WTC11 (cell line): ENCODE measurements around the gene ZCCHC2. TPM values are rescaled to one million over a fixed set of nuclear protein-coding genes. Genes with fewer than 3 reads are reported as not detected.

Experiments used
- ATAC-seq: fragments of 200-7000 bp; cut with Tn5 transposase; 2 replicates; pipeline ENCODE4 v1.10.0; 2021; ENCODE audit warnings: mild to moderate bottlenecking, moderate library complexity
- CTCF ChIA-PET: fragments of 300-600 bp; sonication (Branson Sonifier 250); formaldehyde crosslinking; loops from one replicate; lab custom pipeline; 2021; ENCODE audit warnings: antibody characterized with exemption; lab: Charles Lee
- POLR2A ChIA-PET: fragments of 350-600 bp; sonication (Branson Sonifier 250); formaldehyde crosslinking; loops from one replicate; lab custom pipeline; 2021; ENCODE audit warnings: antibody characterized with exemption; lab: Charles Lee
- DNase-seq: peaks from one replicate; pipeline ENCODE4 v3.0.0; 2021; ENCODE audit warnings: low spot score
- H3K27ac Mint-ChIP-seq: 2 replicates; pipeline ENCODE4 v1.8.0; 2021; ENCODE audit warnings: mixed read lengths
- H3K27me3 Mint-ChIP-seq: 2 replicates; pipeline ENCODE4 v1.8.0; 2021; ENCODE audit warnings: low read depth, mild to moderate bottlenecking, moderate library complexity, mixed read lengths
- H3K36me3 Mint-ChIP-seq: 2 replicates; pipeline ENCODE4 v1.8.0; 2021; ENCODE audit warnings: mixed read lengths
- H3K4me1 Mint-ChIP-seq: 2 replicates; pipeline ENCODE4 v1.8.0; 2022; ENCODE audit warnings: mixed read lengths
- H3K4me3 Mint-ChIP-seq: 2 replicates; pipeline ENCODE4 v1.8.0; 2021; ENCODE audit warnings: mild to moderate bottlenecking, moderate library complexity, mixed read lengths
- H3K9me3 Mint-ChIP-seq: 2 replicates; pipeline ENCODE4 v1.8.0; 2021; ENCODE audit warnings: mixed read lengths
- ATF1 ChIP-seq: sonication (generic); formaldehyde crosslinking; IDR thresholded peaks from 2 replicates; pipeline ENCODE4 v1.8.1; 2023; ENCODE audit warnings: mild to moderate bottlenecking, moderate library complexity, missing genetic modification reagents
- E2F1 ChIP-seq: sonication (generic); formaldehyde crosslinking; IDR thresholded peaks from 2 replicates; pipeline ENCODE4 v1.8.0; 2022; ENCODE audit warnings: mild to moderate bottlenecking, missing genetic modification reagents
- ERG ChIP-seq: fragments of 250-450 bp; sonication (Bioruptor Pico); IDR thresholded peaks from 2 replicates; pipeline ENCODE4 v1.8.0; 2021; ENCODE audit warnings: mild to moderate bottlenecking
- GABPB1 ChIP-seq: sonication (generic); formaldehyde crosslinking; IDR thresholded peaks from 2 replicates; pipeline ENCODE4 v1.8.1; 2023; ENCODE audit warnings: mild to moderate bottlenecking, missing genetic modification reagents
- HMGXB4 ChIP-seq: sonication (generic); formaldehyde crosslinking; IDR thresholded peaks from 2 replicates; pipeline ENCODE4 v1.8.1; 2023; ENCODE audit warnings: mild to moderate bottlenecking, moderate library complexity, missing genetic modification reagents
- MXD4 ChIP-seq: fragments of 250-450 bp; sonication (Bioruptor Pico); IDR thresholded peaks from 2 replicates; pipeline ENCODE4 v1.8.0; 2021; ENCODE audit warnings: mild to moderate bottlenecking, moderate library complexity, borderline replicate concordance
- MYBL2 ChIP-seq: sonication (generic); formaldehyde crosslinking; IDR thresholded peaks from 2 replicates; pipeline ENCODE4 v1.8.1; 2023; ENCODE audit warnings: mild to moderate bottlenecking, moderate library complexity, missing genetic modification reagents
- TP53 ChIP-seq: sonication (generic); formaldehyde crosslinking; IDR thresholded peaks from 2 replicates; pipeline ENCODE4 v1.8.1; 2023; ENCODE audit warnings: mild to moderate bottlenecking, missing genetic modification reagents
- ZNF219 ChIP-seq: sonication (generic); formaldehyde crosslinking; IDR thresholded peaks from 2 replicates; pipeline ENCODE4 v1.8.0; 2023; ENCODE audit warnings: missing genetic modification reagents, mild to moderate bottlenecking, borderline replicate concordance
- ZNF281 ChIP-seq: sonication (generic); formaldehyde crosslinking; IDR thresholded peaks from 2 replicates; pipeline ENCODE4 v1.8.0; 2023; ENCODE audit warnings: mild to moderate bottlenecking, missing genetic modification reagents
- ZNF396 ChIP-seq: fragments of 250-450 bp; sonication (Bioruptor Pico); IDR thresholded peaks from 2 replicates; pipeline ENCODE4 v1.8.0; 2021; ENCODE audit warnings: mild to moderate bottlenecking, moderate library complexity, borderline replicate concordance
- ZNF425 ChIP-seq: fragments of 250-450 bp; sonication (Bioruptor Pico); conservative IDR thresholded peaks from 2 replicates; pipeline ENCODE4 v1.9.0; 2021; ENCODE audit warnings: mild to moderate bottlenecking
- ZNF671 ChIP-seq: fragments of 250-450 bp; sonication (Bioruptor Pico); IDR thresholded peaks from 2 replicates; pipeline ENCODE4 v1.8.0; 2021; ENCODE audit warnings: mild to moderate bottlenecking
- total RNA-seq: library from RNA; stranded (reverse); gene quantifications from 3 replicates; pipeline ENCODE4 v1.2.3, GENCODE V29; 2021
- TF ChIP-seq, protein P1 (sequence below): sonication (generic); formaldehyde crosslinking; IDR thresholded peaks from 2 replicates; pipeline ENCODE4 v1.8.1; 2023; ENCODE audit warnings: mild to moderate bottlenecking, missing genetic modification reagents, moderate library complexity
- TF ChIP-seq, protein P2 (sequence below): sonication (generic); formaldehyde crosslinking; IDR thresholded peaks from 2 replicates; pipeline ENCODE4 v1.8.0; 2022; ENCODE audit warnings: mild to moderate bottlenecking, missing genetic modification reagents
- TF ChIP-seq, protein P3 (sequence below): fragments of 250-450 bp; sonication (Bioruptor Pico); IDR thresholded peaks from 2 replicates; pipeline ENCODE4 v1.9.0; 2021; ENCODE audit warnings: moderate library complexity, mild to moderate bottlenecking, inconsistent platforms, borderline replicate concordance
- TF ChIP-seq, protein P4 (sequence below): sonication (generic); formaldehyde crosslinking; IDR thresholded peaks from 2 replicates; pipeline ENCODE4 v1.8.1; 2022; ENCODE audit warnings: mild to moderate bottlenecking, moderate library complexity, missing genetic modification reagents

The ZCCHC2 gene
- total RNA-seq, 1 experiment from 2014 or later, result 18.8 TPM

GRCh38 chr18:62525608-62526007, 2.8 kb downstream of the ZCCHC2 start:
- CTCF ChIA-PET, result no interaction called here

GRCh38 chr18:62526098-62527025, 3.5 kb downstream of the ZCCHC2 start:
- CTCF ChIA-PET, result no interaction called here
- 0 out of 2 replicates have a peak, but pooled peaks have one; percentile 75 for TF ChIP-seq ATF1 (CRISPR knock-in tag)
- TF ChIP-seq ZNF281 (CRISPR knock-in tag), result no peak
- TF ChIP-seq ERG, result no peak
- no peak for TF ChIP-seq TP53 (CRISPR knock-in tag)
- TF ChIP-seq, protein P1, sequence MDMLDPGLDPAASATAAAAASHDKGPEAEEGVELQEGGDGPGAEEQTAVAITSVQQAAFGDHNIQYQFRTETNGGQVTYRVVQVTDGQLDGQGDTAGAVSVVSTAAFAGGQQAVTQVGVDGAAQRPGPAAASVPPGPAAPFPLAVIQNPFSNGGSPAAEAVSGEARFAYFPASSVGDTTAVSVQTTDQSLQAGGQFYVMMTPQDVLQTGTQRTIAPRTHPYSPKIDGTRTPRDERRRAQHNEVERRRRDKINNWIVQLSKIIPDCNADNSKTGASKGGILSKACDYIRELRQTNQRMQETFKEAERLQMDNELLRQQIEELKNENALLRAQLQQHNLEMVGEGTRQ (CRISPR knock-in tag), result peak; percentile 95
- TF ChIP-seq HMGXB4 (CRISPR knock-in tag), result 0 out of 2 replicates have a peak, but pooled peaks have one; percentile 65
- TF ChIP-seq GABPB1 (CRISPR knock-in tag), result peak; percentile 8

More at GRCh38 chr18:62525608-62526007, 2.8 kb downstream of the ZCCHC2 start:
- DNase-seq, result no peak
- Mint-ChIP-seq H3K9me3 (no peaks in the 10 kb centered on the region), H3K27me3 (peaks cover 31% of the 10 kb centered on the region), H3K4me3 (peak overlapping the region; percentile 87), H3K36me3 (no peaks in the 10 kb centered on the region), H3K27ac (no peak overlapping the region), H3K4me1 (peaks cover 39% of the 10 kb centered on the region)
- ATAC-seq, result no peak
- POLR2A ChIA-PET, result no interaction called here
- TF ChIP-seq, protein P2, sequence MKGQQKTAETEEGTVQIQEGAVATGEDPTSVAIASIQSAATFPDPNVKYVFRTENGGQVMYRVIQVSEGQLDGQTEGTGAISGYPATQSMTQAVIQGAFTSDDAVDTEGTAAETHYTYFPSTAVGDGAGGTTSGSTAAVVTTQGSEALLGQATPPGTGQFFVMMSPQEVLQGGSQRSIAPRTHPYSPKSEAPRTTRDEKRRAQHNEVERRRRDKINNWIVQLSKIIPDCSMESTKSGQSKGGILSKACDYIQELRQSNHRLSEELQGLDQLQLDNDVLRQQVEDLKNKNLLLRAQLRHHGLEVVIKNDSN (CRISPR knock-in tag), result no peak
- TF ChIP-seq GABPB1 (CRISPR knock-in tag), result no peak
- TF ChIP-seq, protein P3, sequence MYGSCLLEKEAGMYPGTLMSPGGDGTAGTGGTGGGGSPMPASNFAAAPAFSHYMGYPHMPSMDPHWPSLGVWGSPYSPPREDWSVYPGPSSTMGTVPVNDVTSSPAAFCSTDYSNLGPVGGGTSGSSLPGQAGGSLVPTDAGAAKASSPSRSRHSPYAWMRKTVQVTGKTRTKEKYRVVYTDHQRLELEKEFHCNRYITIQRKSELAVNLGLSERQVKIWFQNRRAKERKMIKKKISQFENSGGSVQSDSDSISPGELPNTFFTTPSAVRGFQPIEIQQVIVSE, result no peak
- TF ChIP-seq ZNF396, result no peak
- TF ChIP-seq, protein P4, sequence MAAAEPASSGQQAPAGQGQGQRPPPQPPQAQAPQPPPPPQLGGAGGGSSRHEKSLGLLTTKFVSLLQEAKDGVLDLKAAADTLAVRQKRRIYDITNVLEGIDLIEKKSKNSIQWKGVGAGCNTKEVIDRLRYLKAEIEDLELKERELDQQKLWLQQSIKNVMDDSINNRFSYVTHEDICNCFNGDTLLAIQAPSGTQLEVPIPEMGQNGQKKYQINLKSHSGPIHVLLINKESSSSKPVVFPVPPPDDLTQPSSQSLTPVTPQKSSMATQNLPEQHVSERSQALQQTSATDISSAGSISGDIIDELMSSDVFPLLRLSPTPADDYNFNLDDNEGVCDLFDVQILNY (CRISPR knock-in tag), result no peak
- no peak for TF ChIP-seq MXD4 (CRISPR knock-in tag)
- no peak for TF ChIP-seq ZNF219 (CRISPR knock-in tag)
- no peak for TF ChIP-seq TP53 (CRISPR knock-in tag)
- TF ChIP-seq MYBL2 (CRISPR knock-in tag), result no peak
- no peak for TF ChIP-seq ZNF671
- no peak for TF ChIP-seq E2F1 (CRISPR knock-in tag)
- no peak for TF ChIP-seq ZNF425 (CRISPR knock-in tag)

More at GRCh38 chr18:62526098-62527025, 3.5 kb downstream of the ZCCHC2 start:
- Mint-ChIP-seq H3K4me1 (peaks cover 40% of the 10 kb centered on the region), H3K36me3 (no peaks in the 10 kb centered on the region), H3K9me3 (no peaks in the 10 kb centered on the region), H3K27me3 (peaks cover 23% of the 10 kb centered on the region), H3K4me3 (peak overlapping the region; percentile 87), H3K27ac (no peak overlapping the region)
- POLR2A ChIA-PET, result interaction anchor here (1.1 kb wide), 1 partner anchor 230 kb away, joined by 4 read pairs; no protein-coding TSS in a partner anchor
- DNase-seq, result peak; percentile 75
- peak; percentile 12 for ATAC-seq
